Erythroblast (primary cell): ENCODE measurements around the gene PTPRD.

Experiments
- GATA1 ChIP-seq: IDR thresholded peaks from 2 replicates; pipeline ENCODE4 v1.6.1; 2011; ENCODE audit warnings: low read depth, mild to moderate bottlenecking, control low read depth, low read length, moderate library complexity
- POLR2A ChIP-seq: IDR thresholded peaks from 2 replicates; pipeline ENCODE4 v1.6.1; 2011; ENCODE audit warnings: mild to moderate bottlenecking, low read length

GRCh38 chr9:10274988-10275387 is 337.8 kb downstream of the PTPRD start:
- TF ChIP-seq POLR2A (no peak), GATA1 (no peak)
